Measurements from ENCODE around the gene FAM163B. TPM values are rescaled to one million over a fixed set of nuclear protein-coding genes. Genes with fewer than 3 reads are reported as not detected.

FAM163B gene
- total RNA-seq, 1 donor from 2014 or later = not detected

DNA sequence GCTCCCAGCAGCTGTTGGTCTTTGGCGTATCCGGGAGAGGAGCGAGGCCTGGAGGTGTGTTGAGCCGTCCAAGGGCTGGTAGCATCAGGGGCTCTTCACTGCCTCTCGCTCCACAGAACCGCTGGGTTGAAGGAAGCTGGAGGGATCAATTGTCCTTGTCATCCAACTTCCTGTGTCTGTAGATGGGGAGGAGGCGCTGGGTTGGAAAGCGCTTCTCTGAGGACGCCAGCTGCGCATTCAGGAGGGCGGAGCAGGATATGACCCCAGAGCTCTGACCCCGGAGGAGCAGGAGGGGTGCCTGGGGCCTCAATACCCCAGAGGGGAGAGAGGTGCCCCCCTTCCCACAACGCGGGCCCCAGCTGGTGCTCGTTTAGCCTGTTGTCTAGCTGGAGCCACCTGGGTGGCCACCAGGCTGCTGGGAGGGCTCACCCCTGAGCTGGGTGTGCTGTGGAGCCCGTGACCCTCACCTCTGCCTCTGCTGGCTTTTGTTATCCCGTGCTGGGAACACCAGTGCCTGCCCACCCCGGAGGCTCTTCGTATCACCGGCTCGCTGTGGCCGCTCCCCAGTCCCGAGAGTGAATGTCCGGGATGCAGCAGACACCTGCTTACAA lies 25.0 kb upstream of the FAM163B start:
- peaks cover 63% of the 10 kb centered on the region for H3K27me3 Mint-ChIP-seq (ENCODE audit: low read depth, unreplicated experiment)
- Histone ChIP-seq H3K9me3 (ENCODE audit: insufficient read depth, low read depth, low read length) (no peaks in the 10 kb centered on the region), H3K27me3 (ENCODE audit: insufficient read depth, low read length) (peaks cover 30% of the 10 kb centered on the region), H3K9ac (ENCODE audit: low read length) (no peak overlapping the region), H3K4me1 (ENCODE audit: insufficient read depth, low read length) (no peaks in the 10 kb centered on the region), H2AFZ (ENCODE audit: low read depth, low read length) (no peak overlapping the region), H3K36me3 (ENCODE audit: insufficient read depth, low read length) (no peaks in the 10 kb centered on the region), H3K27ac (ENCODE audit: low read depth, low read length) (no peak overlapping the region), H3K4me3 (ENCODE audit: insufficient read depth, low read depth, low read length) (no peak overlapping the region), H3K79me2 (ENCODE audit: insufficient read depth, low read length) (no peaks in the 10 kb centered on the region), H3K4me2 (ENCODE audit: low read length) (no peak overlapping the region), H4K20me1 (ENCODE audit: insufficient read depth, low read length) (no peaks in the 10 kb centered on the region)
- FAIRE-seq = no peak
- no peaks in the 10 kb centered on the region for H3K9me3 Mint-ChIP-seq (ENCODE audit: unreplicated experiment)
- H3K4me3 Mint-ChIP-seq (ENCODE audit: unreplicated experiment) = no peak overlapping the region
- TF ChIP-seq, protein P1, sequence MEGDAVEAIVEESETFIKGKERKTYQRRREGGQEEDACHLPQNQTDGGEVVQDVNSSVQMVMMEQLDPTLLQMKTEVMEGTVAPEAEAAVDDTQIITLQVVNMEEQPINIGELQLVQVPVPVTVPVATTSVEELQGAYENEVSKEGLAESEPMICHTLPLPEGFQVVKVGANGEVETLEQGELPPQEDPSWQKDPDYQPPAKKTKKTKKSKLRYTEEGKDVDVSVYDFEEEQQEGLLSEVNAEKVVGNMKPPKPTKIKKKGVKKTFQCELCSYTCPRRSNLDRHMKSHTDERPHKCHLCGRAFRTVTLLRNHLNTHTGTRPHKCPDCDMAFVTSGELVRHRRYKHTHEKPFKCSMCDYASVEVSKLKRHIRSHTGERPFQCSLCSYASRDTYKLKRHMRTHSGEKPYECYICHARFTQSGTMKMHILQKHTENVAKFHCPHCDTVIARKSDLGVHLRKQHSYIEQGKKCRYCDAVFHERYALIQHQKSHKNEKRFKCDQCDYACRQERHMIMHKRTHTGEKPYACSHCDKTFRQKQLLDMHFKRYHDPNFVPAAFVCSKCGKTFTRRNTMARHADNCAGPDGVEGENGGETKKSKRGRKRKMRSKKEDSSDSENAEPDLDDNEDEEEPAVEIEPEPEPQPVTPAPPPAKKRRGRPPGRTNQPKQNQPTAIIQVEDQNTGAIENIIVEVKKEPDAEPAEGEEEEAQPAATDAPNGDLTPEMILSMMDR (IDR thresholded peaks at IDR 0.05; ENCODE audit: insufficient read depth, low read depth, low read length) = no peak
- no peak for TF ChIP-seq EZH2 (IDR thresholded peaks at IDR 0.05; ENCODE audit: insufficient read depth, low read length)
- H3K4me1 Mint-ChIP-seq (ENCODE audit: low read depth, unreplicated experiment) = peaks cover 1% of the 10 kb centered on the region
- DNase-seq (ENCODE audit: low read depth) = no peak
- no peaks in the 10 kb centered on the region for H3K36me3 Mint-ChIP-seq (ENCODE audit: low read depth, unreplicated experiment)
- H3K27ac Mint-ChIP-seq (ENCODE audit: unreplicated experiment) = no peak overlapping the region

DNA sequence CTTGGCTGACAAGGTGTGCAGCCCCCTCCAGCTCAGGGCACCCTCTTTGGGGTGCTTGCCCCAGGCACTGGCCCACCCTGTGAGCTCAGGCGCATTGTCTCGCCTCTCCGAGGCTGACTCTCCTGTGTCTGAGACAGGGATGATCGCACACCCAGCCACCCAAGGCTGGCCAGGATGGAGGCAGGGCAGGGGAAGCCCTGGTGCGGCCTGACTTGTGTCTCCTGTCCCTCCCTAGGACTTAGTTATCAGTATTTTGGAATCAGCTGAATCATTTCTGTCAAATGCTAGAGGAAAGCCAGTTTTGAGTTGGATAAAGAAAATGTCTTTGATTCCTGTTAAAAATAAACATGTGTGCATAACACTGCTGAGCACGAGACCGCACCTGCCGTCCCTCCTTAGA lies 24.5 kb upstream of the FAM163B start:
- FAIRE-seq (no peak), DNase-seq (ENCODE audit: low read depth) (no peak)
- no peaks in the 10 kb centered on the region for H3K79me2 ChIP-seq (ENCODE audit: insufficient read depth, low read length)
- H2AFZ ChIP-seq (ENCODE audit: low read depth, low read length) = no peak overlapping the region
- H3K27ac ChIP-seq (ENCODE audit: low read depth, low read length) = no peak overlapping the region
- peaks cover 30% of the 10 kb centered on the region for H3K27me3 ChIP-seq (ENCODE audit: insufficient read depth, low read length)
- H3K9me3 ChIP-seq (ENCODE audit: insufficient read depth, low read depth, low read length) = no peaks in the 10 kb centered on the region
- TF ChIP-seq, protein P1 (IDR thresholded peaks at IDR 0.05; ENCODE audit: insufficient read depth, low read depth, low read length) = no peak
- no peak for TF ChIP-seq EZH2 (IDR thresholded peaks at IDR 0.05; ENCODE audit: insufficient read depth, low read length)
- Mint-ChIP-seq H3K4me1 (ENCODE audit: low read depth, unreplicated experiment) (peaks cover 1% of the 10 kb centered on the region), H3K27me3 (ENCODE audit: low read depth, unreplicated experiment) (peaks cover 64% of the 10 kb centered on the region), H3K9me3 (ENCODE audit: unreplicated experiment) (no peaks in the 10 kb centered on the region), H3K36me3 (ENCODE audit: low read depth, unreplicated experiment) (no peaks in the 10 kb centered on the region), H3K27ac (ENCODE audit: unreplicated experiment) (no peak overlapping the region), H3K4me3 (ENCODE audit: unreplicated experiment) (no peak overlapping the region)
- no peak overlapping the region for H3K9ac ChIP-seq (ENCODE audit: low read length)
- H4K20me1 ChIP-seq (ENCODE audit: insufficient read depth, low read length) = no peaks in the 10 kb centered on the region
- H3K36me3 ChIP-seq (ENCODE audit: insufficient read depth, low read length) = no peaks in the 10 kb centered on the region
- H3K4me1 ChIP-seq (ENCODE audit: insufficient read depth, low read length) = no peaks in the 10 kb centered on the region
- H3K4me3 ChIP-seq (ENCODE audit: insufficient read depth, low read depth, low read length) = no peak overlapping the region
- no peak overlapping the region for H3K4me2 ChIP-seq (ENCODE audit: low read length)
